Esophagus (tissue), 2 donors: ENCODE results near the gene CLIC2. TPM values are rescaled to one million over a fixed set of nuclear protein-coding genes. Genes with fewer than 3 reads are reported as not detected.

Source experiments
- H3K27ac ChIP-seq, 2 donors: one replicate each; pipeline ENCODE4 v1.5.1; 2013; ENCODE audit warnings: low read depth in 2 of 2, mild to moderate bottlenecking in 2 of 2, inconsistent platforms in 1 of 2, low read length in 1 of 2, moderate library complexity in 1 of 2
- H3K27me3 ChIP-seq, 2 donors: one replicate each; pipeline ENCODE4 v1.6.1; 2013; ENCODE audit warnings: low read length in 2 of 2, control low read depth in 1 of 2, mild to moderate bottlenecking in 1 of 2; ENCODE audit not compliant: insufficient read depth in 2 of 2, control insufficient read depth in 1 of 2
- H3K36me3 ChIP-seq, 2 donors: one replicate each; pipeline ENCODE4 v1.6.1; 2013; ENCODE audit warnings: low read length in 1 of 2; ENCODE audit not compliant: control insufficient read depth in 2 of 2, insufficient read depth in 2 of 2
- H3K4me1 ChIP-seq, 2 donors: one replicate each; pipeline ENCODE4 v1.6.1; 2013; ENCODE audit warnings: low read length in 1 of 2; ENCODE audit not compliant: control insufficient read depth in 2 of 2, insufficient read depth in 2 of 2
- H3K4me3 ChIP-seq, 2 donors: one replicate each; pipeline ENCODE4 v1.5.1; 2013; ENCODE audit warnings: low read length in 2 of 2, mild to moderate bottlenecking in 2 of 2, low read depth in 1 of 2, moderate library complexity in 1 of 2
- H3K9me3 ChIP-seq, 2 donors: one replicate each; pipeline ENCODE4 v1.6.1; 2013; ENCODE audit warnings: mild to moderate bottlenecking in 2 of 2, low read depth in 1 of 2, low read length in 1 of 2, moderate library complexity in 1 of 2; ENCODE audit not compliant: control insufficient read depth in 2 of 2, insufficient read depth in 1 of 2
- polyA plus RNA-seq, 2 donors: library from polyadenylated mRNA; stranded (reverse); fragments of 200-250 nt; gene quantifications; one replicate each; pipeline ENCODE4 v1.2.3, GENCODE V29; 2013
- donor health status: healthy with polysubstance abuse.
- donor health status: Bipolar disorder and iron deficiency.

The CLIC2 gene
- polyA plus RNA-seq, 2 donors, result 2.0 to 2.8 TPM

DNA sequence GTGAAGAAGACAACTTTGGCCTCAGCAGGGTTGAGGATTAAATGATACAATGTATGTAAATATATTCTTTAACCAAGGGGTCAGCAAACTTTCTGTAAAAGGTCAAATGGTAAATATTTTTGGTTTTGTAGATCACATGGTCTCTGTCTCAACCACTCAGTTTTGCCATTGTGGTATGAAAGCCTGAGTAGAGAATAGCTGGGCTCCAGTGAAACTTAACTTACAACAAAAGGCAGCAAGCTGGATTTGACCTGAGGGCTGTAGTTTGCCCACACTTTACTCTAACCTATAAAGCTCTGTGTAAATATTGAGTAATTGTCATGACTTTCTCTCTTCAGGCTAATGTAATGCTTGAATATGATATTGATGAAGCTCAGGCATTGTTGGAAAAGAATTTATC, 98.5 kb downstream of the CLIC2 start:
- H3K9me3 ChIP-seq, result no peaks in the 10 kb centered on the region
- H3K4me1 ChIP-seq, result no peaks in the 10 kb centered on the region
- no peak overlapping the region for H3K27ac ChIP-seq
- peaks cover 0 to 4% of the 10 kb centered on the region in 2 donors for H3K36me3 ChIP-seq
- no peaks in the 10 kb centered on the region for H3K27me3 ChIP-seq
- no peak overlapping the region for H3K4me3 ChIP-seq

DNA sequence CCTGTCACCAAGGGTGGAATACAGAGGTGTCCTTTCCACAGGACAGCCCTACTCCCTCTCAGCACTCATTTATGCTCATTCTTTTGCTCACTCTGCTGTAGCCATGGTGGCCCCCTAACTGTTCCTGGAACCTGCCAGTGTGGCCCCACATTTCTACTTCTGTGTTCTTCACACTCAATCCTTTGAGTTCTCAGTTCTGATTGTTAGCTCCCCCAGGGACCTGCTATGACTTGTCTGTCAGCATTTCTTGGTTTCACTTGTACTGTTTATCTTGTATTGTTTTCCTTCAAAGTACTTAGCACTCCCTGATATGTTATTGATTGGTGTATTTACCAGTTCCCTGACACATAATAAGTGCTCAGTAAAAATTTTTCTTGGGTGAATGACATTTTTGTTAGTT, 103.3 kb downstream of the CLIC2 start:
- H3K4me3 ChIP-seq, result no peak overlapping the region
- no peak overlapping the region for H3K27ac ChIP-seq
- H3K36me3 ChIP-seq, result peaks cover 0 to 3% of the 10 kb centered on the region in 2 donors
- H3K4me1 ChIP-seq, result no peaks in the 10 kb centered on the region
- H3K27me3 ChIP-seq, result no peaks in the 10 kb centered on the region
- H3K9me3 ChIP-seq, result no peaks in the 10 kb centered on the region

Other genes starting within 250 kb of the CLIC2 start
- gene VBP1, start 118.2 kb downstream of the CLIC2 start, polyA plus RNA-seq, result 10 to 100 TPM; 21.2 to 28.2 TPM
- gene RAB39B, start 70.1 kb downstream of the CLIC2 start, polyA plus RNA-seq, result under 1 TPM; 0.09 to 0.10 TPM
- not detected for gene F8A2, start 47.5 kb upstream of the CLIC2 start, polyA plus RNA-seq
- 1 to 10 TPM in 1 of 2 donors, not detected in 1; 1.8 TPM for gene F8A3, start 124.0 kb upstream of the CLIC2 start, polyA plus RNA-seq